OCI-LY7 (cell line): ENCODE results near the gene TTLL5. TPM values are rescaled to one million over a fixed set of nuclear protein-coding genes. Genes with fewer than 3 reads are reported as not detected.
"Not testable (repeated sequence)": the region's sequence is repeated elsewhere in the genome, so short reads cannot be mapped to it uniquely, and the experiment has no call there.

Experiments
- BruUV-seq: library from RNA; stranded (reverse); fragments of 400-500 nt; replicated peaks from 2 replicates; lab custom pipeline; 2021; lab: Mats Ljungman, UMichigan
- CTCF ChIA-PET: fragments of 300-600 bp; sonication (Branson Sonifier 250); formaldehyde crosslinking; loops from one replicate; lab custom pipeline; 2022; ENCODE audit warnings: antibody characterized with exemption; ENCODE audit not compliant: unreplicated experiment; lab: Charles Lee
- POLR2A ChIA-PET: fragments of 300-600 bp; sonication (Branson Sonifier 250); formaldehyde crosslinking; loops from one replicate; lab custom pipeline; 2022; ENCODE audit warnings: antibody characterized with exemption; lab: Charles Lee
- DNase-seq: peaks from one replicate; pipeline ENCODE4 v3.0.0-alpha.2; 2015; ENCODE audit warnings: low spot score
- H2AFZ ChIP-seq: fragments of 200-600 bp; sonication (generic), shearing (Covaris generic); 2 replicates; pipeline ENCODE4 v1.6.1; 2014; ENCODE audit warnings: mild to moderate bottlenecking, antibody characterized with exemption, low read length, moderate library complexity
- H3K27ac ChIP-seq: fragments of 200-600 bp; sonication (generic); 2 replicates; pipeline ENCODE4 v1.5.1; 2014; ENCODE audit warnings: mixed run types, low read depth, mild to moderate bottlenecking, moderate library complexity, low read length, inconsistent platforms; ENCODE audit not compliant: poor library complexity, severe bottlenecking
- H3K36me3 ChIP-seq: fragments of 200-600 bp; sonication (generic); 2 replicates; pipeline ENCODE4 v1.6.1; 2014; ENCODE audit warnings: mild to moderate bottlenecking, antibody characterized with exemption, low read length, moderate library complexity, mixed read lengths; ENCODE audit not compliant: insufficient read depth
- H3K4me1 ChIP-seq: fragments of 200-600 bp; sonication (generic); 2 replicates; pipeline ENCODE4 v1.5.1; 2014; ENCODE audit warnings: mild to moderate bottlenecking, low read length; ENCODE audit not compliant: insufficient read depth, poor library complexity, severe bottlenecking
- H3K4me2 ChIP-seq: fragments of 200-600 bp; sonication (generic); 2 replicates; pipeline ENCODE4 v1.6.1; 2014; ENCODE audit warnings: mild to moderate bottlenecking, low read length
- H3K4me3 ChIP-seq: fragments of 200-600 bp; sonication (generic); 2 replicates; pipeline ENCODE4 v1.5.1; 2014; ENCODE audit warnings: mild to moderate bottlenecking, low read depth, low read length; ENCODE audit not compliant: poor library complexity, severe bottlenecking
- H3K79me2 ChIP-seq: fragments of 200-600 bp; sonication (generic); 2 replicates; pipeline ENCODE4 v1.6.1; 2016; ENCODE audit warnings: low read depth, mild to moderate bottlenecking, low read length, moderate library complexity, mixed read lengths; ENCODE audit not compliant: insufficient read depth
- H3K9me2 ChIP-seq: fragments of 200-600 bp; sonication (generic); 2 replicates; pipeline ENCODE4 v1.6.1; 2016; ENCODE audit warnings: mild to moderate bottlenecking, low read length, mixed read lengths; ENCODE audit not compliant: insufficient read depth
- H3K9me3 ChIP-seq: fragments of 200-600 bp; sonication (generic); 2 replicates; pipeline ENCODE4 v1.6.1; 2014; ENCODE audit warnings: mild to moderate bottlenecking, mixed run types, low read length, mixed read lengths
- H4K20me1 ChIP-seq: fragments of 200-600 bp; sonication (generic); 2 replicates; pipeline ENCODE4 v1.6.1; 2014; ENCODE audit warnings: mild to moderate bottlenecking, antibody characterized with exemption, low read length, moderate library complexity, mixed read lengths; ENCODE audit not compliant: insufficient read depth
- CTCF ChIP-seq: fragments of 200-600 bp; sonication (generic); conservative IDR thresholded peaks from 2 replicates; pipeline ENCODE4 v1.5.1; 2014; ENCODE audit warnings: mild to moderate bottlenecking, antibody characterized with exemption, low read length, moderate library complexity, mixed read lengths
- EZH2phosphoT487 ChIP-seq: fragments of 200-600 bp; sonication (generic); IDR thresholded peaks from 2 replicates; pipeline ENCODE4 v1.6.1; 2018; ENCODE audit warnings: low read depth, borderline replicate concordance, mild to moderate bottlenecking, mixed run types, antibody characterized with exemption, low read length, moderate library complexity, mixed read lengths
- intact Hi-C: fragments of 100-400 bp; cut with micrococcal nuclease; formaldehyde crosslinking; loops from one replicate; pipeline ENCODE4 v1.10.0; 2022; ENCODE audit not compliant: unreplicated experiment
- total RNA-seq, 2 experiments: library from RNA; depleted of rRNA in 1 of 2; stranded (reverse); fragments of >200 nt in 1 of 2; shearing (Covaris generic) in 1 of 2; gene quantifications; 2 replicates each; pipeline ENCODE4 v1.2.3, GENCODE V29; 2014 to 2022

Gene TTLL5
- total RNA-seq, 2 experiments from 2014 or later, result 34.3 to 55.6 TPM

GRCh38 chr14:75917322-75917945 is 256.4 kb downstream of the TTLL5 start:
- ChIA-PET CTCF (no interaction called here), POLR2A (no interaction called here)
- no peak overlapping the region for H2AFZ ChIP-seq
- TF ChIP-seq EZH2phosphoT487 (no peak), CTCF (no peak)
- H3K9me2 ChIP-seq, result no peaks in the 10 kb centered on the region
- H3K4me1 ChIP-seq, result no peaks in the 10 kb centered on the region
- no peak for DNase-seq
- H3K9me3 ChIP-seq, result no peaks in the 10 kb centered on the region
- no peaks in the 10 kb centered on the region; the same call in 1 of the 2 replicates for H3K36me3 ChIP-seq
- intact Hi-C loops, result loop anchor here (5.0 kb wide), 1 partner anchor 35 kb away; no protein-coding TSS in a partner anchor
- no peak overlapping the region for H3K4me3 ChIP-seq
- H3K79me2 ChIP-seq, result no peaks in the 10 kb centered on the region
- no peak overlapping the region for H3K4me2 ChIP-seq
- H3K27ac ChIP-seq, result no peak overlapping the region
- no TSS peak for BruUV-seq
- no peaks in the 10 kb centered on the region for H4K20me1 ChIP-seq

- no peak for DNase-seq
- Histone ChIP-seq H3K4me1 (no peaks in the 10 kb centered on the region), H3K4me3 (no peak overlapping the region), H2AFZ (no peak overlapping the region), H3K27ac (no peak overlapping the region), H4K20me1 (no peaks in the 10 kb centered on the region), H3K36me3 (no peaks in the 10 kb centered on the region; the same call in 1 of the 2 replicates), H3K9me2 (no peaks in the 10 kb centered on the region), H3K79me2 (no peaks in the 10 kb centered on the region), H3K4me2 (no peak overlapping the region), H3K9me3 (no peaks in the 10 kb centered on the region)
- intact Hi-C loops, result loop anchor here (5.0 kb wide), 1 partner anchor 34 kb away; no protein-coding TSS in a partner anchor
- BruUV-seq, result no TSS peak
- ChIA-PET CTCF (no interaction called here), POLR2A (interaction anchor here (0.5 kb wide), 1 partner anchor 236 kb away, joined by 3 read pairs; no protein-coding TSS in a partner anchor)
- TF ChIP-seq EZH2phosphoT487 (no peak), CTCF (no peak)
Measured at GRCh38 chr14:75917946-75918335, 256.9 kb downstream of the TTLL5 start.

GRCh38 chr14:75920421-75920820 is 259.4 kb downstream of the TTLL5 start:
- H3K9me3 ChIP-seq, H3K4me1 ChIP-seq, BruUV-seq, H3K36me3 ChIP-seq, H2AFZ ChIP-seq, H3K9me2 ChIP-seq, DNase-seq, H3K27ac ChIP-seq, CTCF ChIA-PET, H3K4me2 ChIP-seq, intact Hi-C loops, POLR2A ChIA-PET, H4K20me1 ChIP-seq, H3K4me3 ChIP-seq, H3K79me2 ChIP-seq: not testable (repeated sequence)

- H3K36me3 ChIP-seq, H3K79me2 ChIP-seq, H3K4me1 ChIP-seq, H3K27ac ChIP-seq, H3K4me3 ChIP-seq, CTCF ChIA-PET, intact Hi-C loops, H3K9me3 ChIP-seq, POLR2A ChIA-PET, H3K9me2 ChIP-seq, DNase-seq, H2AFZ ChIP-seq, H4K20me1 ChIP-seq, H3K4me2 ChIP-seq, BruUV-seq: not testable (repeated sequence)
Measured at GRCh38 chr14:75925141-75925840, 264.2 kb downstream of the TTLL5 start.
